Astrocyte of the cerebellum (primary cell): Measurements from ENCODE around the gene STK32C.

Source experiments
- DNase-seq: peaks from one replicate; pipeline ENCODE4 v3.0.0-alpha.2; 2011; ENCODE audit warnings: low read depth
- H3K4me3 ChIP-seq: 2 replicates; pipeline ENCODE4 v1.5.1; 2011; ENCODE audit warnings: mild to moderate bottlenecking, low read depth, low read length, moderate library complexity
- in situ Hi-C: cut with HindIII; loops from 2 replicates; pipeline ENCODE4 v1.10.0; 2017; ENCODE audit warnings: low sequenced_read_pairs
- TF ChIP-seq, protein P1 (sequence below): IDR thresholded peaks from 2 replicates; pipeline ENCODE4 v1.5.1; 2012; ENCODE audit warnings: low read length, low read depth, moderate library complexity, mild to moderate bottlenecking; ENCODE audit errors: missing control alignments

STK32C gene

GRCh38 chr10:132259702-132260482 is 47.9 kb downstream of the STK32C start:
- DNase-seq, result no peak
- H3K4me3 ChIP-seq, result no peak overlapping the region
- TF ChIP-seq, protein P1, sequence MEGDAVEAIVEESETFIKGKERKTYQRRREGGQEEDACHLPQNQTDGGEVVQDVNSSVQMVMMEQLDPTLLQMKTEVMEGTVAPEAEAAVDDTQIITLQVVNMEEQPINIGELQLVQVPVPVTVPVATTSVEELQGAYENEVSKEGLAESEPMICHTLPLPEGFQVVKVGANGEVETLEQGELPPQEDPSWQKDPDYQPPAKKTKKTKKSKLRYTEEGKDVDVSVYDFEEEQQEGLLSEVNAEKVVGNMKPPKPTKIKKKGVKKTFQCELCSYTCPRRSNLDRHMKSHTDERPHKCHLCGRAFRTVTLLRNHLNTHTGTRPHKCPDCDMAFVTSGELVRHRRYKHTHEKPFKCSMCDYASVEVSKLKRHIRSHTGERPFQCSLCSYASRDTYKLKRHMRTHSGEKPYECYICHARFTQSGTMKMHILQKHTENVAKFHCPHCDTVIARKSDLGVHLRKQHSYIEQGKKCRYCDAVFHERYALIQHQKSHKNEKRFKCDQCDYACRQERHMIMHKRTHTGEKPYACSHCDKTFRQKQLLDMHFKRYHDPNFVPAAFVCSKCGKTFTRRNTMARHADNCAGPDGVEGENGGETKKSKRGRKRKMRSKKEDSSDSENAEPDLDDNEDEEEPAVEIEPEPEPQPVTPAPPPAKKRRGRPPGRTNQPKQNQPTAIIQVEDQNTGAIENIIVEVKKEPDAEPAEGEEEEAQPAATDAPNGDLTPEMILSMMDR, result no peak
- in situ Hi-C loops, result no loop called here

DNA sequence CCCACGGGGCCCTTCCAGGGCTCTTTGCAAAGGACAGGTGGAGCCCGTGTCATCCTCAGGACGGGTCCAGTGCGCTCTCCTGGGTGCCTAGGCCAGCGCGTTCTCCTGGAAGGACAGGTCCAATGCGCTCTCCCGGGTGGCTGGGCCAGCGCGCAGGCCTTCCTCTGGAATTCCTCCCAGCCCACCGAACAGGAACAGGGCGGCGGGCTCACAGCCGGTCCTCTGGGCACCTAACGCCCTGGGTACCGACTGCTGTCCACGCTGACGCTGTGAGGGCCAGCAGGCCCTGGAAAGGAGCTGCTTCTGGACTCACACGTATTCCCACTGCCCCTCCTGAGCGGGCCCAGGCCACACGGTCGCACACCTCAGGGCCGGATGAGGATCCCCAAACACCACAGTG is 49.3 kb downstream of the STK32C start:
- no peak for DNase-seq
- H3K4me3 ChIP-seq, result no peak overlapping the region
- in situ Hi-C loops, result no loop called here
- TF ChIP-seq, protein P1, result no peak

DNA sequence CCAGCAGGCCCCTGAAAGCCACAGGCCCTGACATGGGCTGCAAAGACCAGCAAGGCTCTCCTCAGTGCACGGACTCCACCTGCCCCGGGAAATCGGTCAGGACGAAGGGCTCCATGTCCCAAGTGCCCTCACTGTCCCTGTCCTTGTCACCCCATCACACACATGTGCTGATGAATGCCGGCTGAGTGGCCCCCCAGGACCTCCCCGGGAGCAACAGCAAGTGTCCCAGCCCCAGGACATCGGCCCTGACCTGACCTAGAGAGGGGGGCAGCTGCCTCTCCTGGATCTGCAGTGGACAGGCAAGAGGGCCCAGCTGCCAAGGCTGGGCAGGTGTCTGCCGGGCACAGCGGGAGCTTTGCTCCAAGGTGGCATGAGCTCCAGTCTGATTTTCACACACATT is 49.8 kb downstream of the STK32C start:
- H3K4me3 ChIP-seq, result no peak overlapping the region
- TF ChIP-seq, protein P1, result no peak
- no peak for DNase-seq
- in situ Hi-C loops, result no loop called here

- TF ChIP-seq, protein P1, result no peak
- in situ Hi-C loops, result no loop called here
- H3K4me3 ChIP-seq, result no peak overlapping the region
- no peak for DNase-seq
Measured at GRCh38 chr10:132257271-132257670, 50.5 kb downstream of the STK32C start.

- TF ChIP-seq, protein P1, result no peak
- in situ Hi-C loops, result no loop called here
- H3K4me3 ChIP-seq, result no peak overlapping the region
- no peak for DNase-seq
Measured at GRCh38 chr10:132256866-132257265, 50.9 kb downstream of the STK32C start.

DNA sequence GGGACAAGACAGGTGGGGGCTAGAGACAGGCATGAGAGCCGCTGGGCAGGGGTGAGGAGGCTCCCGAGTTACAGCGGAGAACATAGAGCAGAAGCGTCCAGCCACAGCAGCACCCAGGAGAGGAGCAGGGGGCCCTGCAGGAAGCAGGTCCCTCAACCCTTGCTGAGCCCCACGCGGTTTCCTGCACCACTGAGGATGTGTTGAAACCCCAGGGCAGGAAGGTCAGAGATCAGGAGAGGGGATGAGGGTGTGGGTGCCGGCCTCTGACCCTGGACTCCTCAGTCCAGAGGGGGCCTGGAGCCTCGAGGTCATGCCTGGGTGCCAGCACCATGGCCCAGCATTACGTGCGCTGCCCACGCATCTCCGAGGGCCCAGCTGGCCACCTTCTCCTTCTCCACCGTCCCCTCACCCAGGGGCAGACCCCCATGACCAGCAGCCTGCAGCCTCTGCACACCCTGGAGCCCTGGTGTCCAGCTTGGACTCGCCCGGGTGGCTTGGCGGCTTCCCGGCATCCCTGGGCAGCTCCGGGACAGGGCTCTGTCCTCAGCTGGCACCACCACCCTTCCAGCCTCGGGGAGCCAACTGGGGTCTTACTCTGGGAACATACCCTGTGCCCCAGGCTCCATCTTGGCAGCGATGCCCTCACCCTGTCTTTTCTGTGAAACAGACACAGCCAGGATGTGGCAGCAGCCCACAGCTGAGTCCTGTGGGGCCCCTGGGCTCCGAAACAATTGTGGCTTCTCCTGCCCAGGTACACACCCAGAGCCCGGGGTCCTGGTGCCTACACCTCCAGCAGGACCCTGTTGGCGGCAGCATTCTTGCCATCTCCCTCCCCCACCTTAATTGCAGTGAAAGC is 52.0 kb downstream of the STK32C start:
- TF ChIP-seq, protein P1, result no peak
- no peak for DNase-seq
- in situ Hi-C loops, result no loop called here
- no peak overlapping the region for H3K4me3 ChIP-seq
